Liver (tissue), 9 donors: Measurements from ENCODE around the gene CNTN5. TPM values are rescaled to one million over a fixed set of nuclear protein-coding genes. Genes with fewer than 3 reads are reported as not detected.

Experiments used
- DNase-seq: peaks from one replicate; pipeline ENCODE4 v3.0.0-alpha.2; 2017; ENCODE audit warnings: low spot score
- H3K27ac ChIP-seq, 2 donors: one replicate each; pipeline ENCODE4 v1.7.0; 2013; ENCODE audit warnings: inconsistent platforms in 2 of 2, low read length in 2 of 2, control low read depth in 1 of 2, low read depth in 1 of 2, mild to moderate bottlenecking in 1 of 2
- H3K27me3 ChIP-seq, 4 donors: one replicate each; pipeline versions ENCODE4 v1.6.1 to v1.7.0; 2013; ENCODE audit warnings: low read length in 3 of 4, inconsistent platforms in 1 of 4, mild to moderate bottlenecking in 1 of 4, moderate library complexity in 1 of 4; ENCODE audit not compliant: control insufficient read depth in 4 of 4, insufficient read depth in 4 of 4
- H3K36me3 ChIP-seq, 4 donors: one replicate each; pipeline versions ENCODE4 v1.6.1 to v1.7.0; 2013; ENCODE audit warnings: low read length in 3 of 4, mild to moderate bottlenecking in 3 of 4, low read depth in 1 of 4, moderate library complexity in 1 of 4; ENCODE audit not compliant: control insufficient read depth in 4 of 4, insufficient read depth in 3 of 4
- H3K4me1 ChIP-seq, 4 donors: one replicate each; pipeline versions ENCODE4 v1.6.1 to v1.7.0; 2013; ENCODE audit warnings: low read length in 3 of 4, mild to moderate bottlenecking in 3 of 4, moderate library complexity in 1 of 4; ENCODE audit not compliant: control insufficient read depth in 4 of 4, insufficient read depth in 4 of 4
- H3K4me3 ChIP-seq, 3 donors: one replicate each; pipeline versions ENCODE4 v1.6.1 to v1.7.0; 2013; ENCODE audit warnings: low read length in 3 of 3, control low read depth in 1 of 3, low read depth in 1 of 3, mild to moderate bottlenecking in 1 of 3
- H3K9ac ChIP-seq, 2 donors: one replicate each; pipeline ENCODE4 v1.7.0; 2013; ENCODE audit warnings: low read length in 2 of 2, mild to moderate bottlenecking in 2 of 2, moderate library complexity in 2 of 2, control low read depth in 1 of 2, low read depth in 1 of 2
- H3K9me3 ChIP-seq, 4 donors: one replicate each; pipeline versions ENCODE4 v1.6.1 to v1.7.0; 2013; ENCODE audit warnings: low read length in 3 of 4; ENCODE audit not compliant: control insufficient read depth in 4 of 4
- ATF3 ChIP-seq: IDR thresholded peaks from 2 replicates; pipeline ENCODE4 v1.6.1; 2016; ENCODE audit warnings: antibody characterized with exemption
- CTCF ChIP-seq: fragments of 150-350 bp; IDR thresholded peaks from 2 replicates; pipeline ENCODE4 v1.5.1; 2017; ENCODE audit warnings: improper control_type of control experiment, low read depth, low read length; ENCODE audit not compliant: missing input control
- EGR1 ChIP-seq, 2 donors: IDR thresholded peaks; 2 replicates each; pipeline ENCODE4 v1.6.1; 2016 to 2018; ENCODE audit warnings: antibody characterized with exemption in 2 of 2, low read depth in 2 of 2
- FOXA1 ChIP-seq: IDR thresholded peaks from 2 replicates; pipeline ENCODE4 v1.6.1; 2016; ENCODE audit warnings: antibody characterized with exemption
- HNF4A ChIP-seq, 2 donors: conservative IDR thresholded peaks; 2 replicates each; pipeline ENCODE4 v1.6.1; 2016; ENCODE audit warnings: antibody characterized with exemption in 2 of 2, mild to moderate bottlenecking in 2 of 2
- HNF4G ChIP-seq: IDR thresholded peaks from 2 replicates; pipeline ENCODE4 v1.6.1; 2016; ENCODE audit warnings: antibody characterized with exemption
- JUND ChIP-seq, 2 donors: IDR thresholded peaks; 2 replicates each; pipeline ENCODE4 v1.6.1; 2016; ENCODE audit warnings: antibody characterized with exemption in 2 of 2
- MAX ChIP-seq: IDR thresholded peaks from 2 replicates; pipeline ENCODE4 v1.6.1; 2016; ENCODE audit warnings: antibody characterized with exemption
- NR2F2 ChIP-seq: IDR thresholded peaks from 2 replicates; pipeline ENCODE4 v1.6.1; 2016; ENCODE audit warnings: antibody characterized with exemption
- RAD21 ChIP-seq, 2 donors: IDR thresholded peaks; 2 replicates each; pipeline ENCODE4 v1.6.1; 2016; ENCODE audit warnings: antibody characterized with exemption in 2 of 2, mild to moderate bottlenecking in 2 of 2
- REST ChIP-seq: IDR thresholded peaks from 2 replicates; pipeline ENCODE4 v1.6.1; 2016; ENCODE audit warnings: antibody characterized with exemption, mild to moderate bottlenecking
- RXRA ChIP-seq, 2 donors: IDR thresholded peaks; 2 replicates each; pipeline ENCODE4 v1.6.1; 2017 to 2018; ENCODE audit warnings: antibody characterized with exemption in 2 of 2, mild to moderate bottlenecking in 1 of 2
- SP1 ChIP-seq: IDR thresholded peaks from 2 replicates; pipeline ENCODE4 v1.6.1; 2018; ENCODE audit warnings: antibody characterized with exemption, mild to moderate bottlenecking
- TAF1 ChIP-seq: conservative IDR thresholded peaks from 2 replicates; pipeline ENCODE4 v1.6.1; 2016; ENCODE audit warnings: antibody characterized with exemption, mild to moderate bottlenecking
- YY1 ChIP-seq: IDR thresholded peaks from 2 replicates; pipeline ENCODE4 v1.6.1; 2016; ENCODE audit warnings: antibody characterized with exemption, mild to moderate bottlenecking
- ZBTB33 ChIP-seq: IDR thresholded peaks from 2 replicates; pipeline ENCODE4 v1.6.1; 2016; ENCODE audit warnings: antibody characterized with exemption
- WGBS: extraction: QIAGEN DNeasy Blood & Tissue Kit; methylation state at CpG from one replicate; pipeline ENCODE4 v1.1.7; 2013; 5-methylcytosine and 5-hydroxymethylcytosine counted together
- polyA plus RNA-seq, 2 donors: library from polyadenylated mRNA; stranded (reverse) in 1 of 2; unstranded in 1 of 2; fragments of 200-250 nt in 1 of 2; fragments of >200 nt in 1 of 2; fragmentation: Nextera tagmentation in 1 of 2; extraction: Ambion mirVana in 1 of 2; gene quantifications; one replicate each; pipeline versions ENCODE4 v1.2.1 to v1.2.3, GENCODE V29; 2013 to 2015
- total RNA-seq, 2 donors: library from RNA; depleted of rRNA; stranded (reverse); fragments of >200 nt; gene quantifications; one replicate each; pipeline ENCODE4 v1.2.3, GENCODE V29; 2014
- donor health status: healthy.
- donor health status: healthy.
- donor health status: healthy.
- donor health status: healthy.
- donor health status: healthy.

CNTN5 gene
- total and polyA plus RNA-seq, 4 donors = 0.01 to 0.08 (median 0.04) TPM

GRCh38 chr11:99593197-99593596 is 572.4 kb downstream of the CNTN5 start:
- WGBS = 61% methylated on average over 1 of the region's 1 CpG
- Histone ChIP-seq H3K4me1 (no peaks in the 10 kb centered on the region), H3K4me3 (no peak overlapping the region), H3K27ac (no peak overlapping the region), H3K36me3 (no peaks in the 10 kb centered on the region), H3K9ac (no peak overlapping the region), H3K27me3 (peaks cover 0 to 3% (median 0%) of the 10 kb centered on the region in 4 donors), H3K9me3 (no peaks in the 10 kb centered on the region)
- no peak for DNase-seq
- TF ChIP-seq RXRA (IDR thresholded peaks at IDR 0.05) = no peak
- no peak for TF ChIP-seq RAD21 (IDR thresholded peaks at IDR 0.05)
- TF ChIP-seq EGR1 (IDR thresholded peaks at IDR 0.05; ENCODE audit: low read depth in 2 of 2) = no peak
- TF ChIP-seq REST = no peak
- no peak for TF ChIP-seq HNF4G

GRCh38 chr11:99601179-99601578 is 580.4 kb downstream of the CNTN5 start:
- DNase-seq = no peak
- Histone ChIP-seq H3K9ac (no peak overlapping the region), H3K36me3 (no peaks in the 10 kb centered on the region), H3K4me1 (no peaks in the 10 kb centered on the region), H3K27ac (no peak overlapping the region), H3K27me3 (no peaks in the 10 kb centered on the region), H3K4me3 (no peak overlapping the region), H3K9me3 (no peaks in the 10 kb centered on the region)
- WGBS = 55% methylated on average over 1 of the region's 1 CpG
- TF ChIP-seq HNF4G (no peak), FOXA1 (no peak), YY1 (no peak), HNF4A (conservative IDR thresholded peaks at IDR 0.05) (no peak), MAX (no peak)

GRCh38 chr11:99614352-99614751 is 593.6 kb downstream of the CNTN5 start:
- Histone ChIP-seq H3K27ac (no peak overlapping the region), H3K27me3 (no peaks in the 10 kb centered on the region), H3K9me3 (peaks cover 0 to 2% (median 0%) of the 10 kb centered on the region in 4 donors), H3K4me1 (no peaks in the 10 kb centered on the region), H3K9ac (no peak overlapping the region), H3K36me3 (no peaks in the 10 kb centered on the region), H3K4me3 (no peak overlapping the region)
- WGBS = 58% methylated on average over 3 of the region's 3 CpGs
- DNase-seq = no peak
- TF ChIP-seq NR2F2 = no peak
- TF ChIP-seq CTCF = no peak
- TF ChIP-seq RAD21 (IDR thresholded peaks at IDR 0.05) = no peak
- no peak for TF ChIP-seq JUND (IDR thresholded peaks at IDR 0.05)
- TF ChIP-seq TAF1 = no peak
- no peak for TF ChIP-seq ZBTB33
- no peak for TF ChIP-seq ATF3
- TF ChIP-seq FOXA1 = no peak
- TF ChIP-seq SP1 = no peak
- TF ChIP-seq MAX = no peak
- TF ChIP-seq HNF4G = no peak
- TF ChIP-seq YY1 = no peak
